H9 (cell line): ENCODE data around the gene CLK3. TPM values are rescaled to one million over a fixed set of nuclear protein-coding genes. Genes with fewer than 3 reads are reported as not detected.

Experiments
- DNase-seq: peaks from one replicate; pipeline ENCODE4 v3.0.0-alpha.2; 2017
- H2AFZ ChIP-seq: one replicate; pipeline ENCODE4 v1.6.1; 2013; ENCODE audit warnings: mild to moderate bottlenecking, low read length, control low read depth, moderate library complexity
- H2AK5ac ChIP-seq: 2 replicates; pipeline ENCODE4 v1.6.1; 2013; ENCODE audit warnings: low read length, control low read depth, mixed read lengths; ENCODE audit not compliant: insufficient read length
- H2BK120ac ChIP-seq: one replicate; pipeline ENCODE4 v1.6.1; 2013; ENCODE audit warnings: low read depth, mild to moderate bottlenecking, low read length, control low read depth, inconsistent platforms; ENCODE audit not compliant: poor library complexity, severe bottlenecking
- H2BK12ac ChIP-seq: 2 replicates; pipeline ENCODE4 v1.6.1; 2013; ENCODE audit warnings: low read length, control low read depth, mixed read lengths, low read depth; ENCODE audit not compliant: insufficient read length
- H2BK15ac ChIP-seq: 2 replicates; pipeline ENCODE4 v1.6.1; 2013; ENCODE audit warnings: low read depth, low read length, control low read depth
- H2BK20ac ChIP-seq: one replicate; pipeline ENCODE4 v1.6.1; 2013; ENCODE audit warnings: low read depth, mild to moderate bottlenecking, low read length, control low read depth, inconsistent platforms; ENCODE audit not compliant: poor library complexity, severe bottlenecking
- H2BK5ac ChIP-seq: 2 replicates; pipeline ENCODE4 v1.6.1; 2013; ENCODE audit warnings: low read length, control low read depth, mixed read lengths; ENCODE audit not compliant: insufficient read length
- H3K14ac ChIP-seq: 2 replicates; pipeline ENCODE4 v1.6.1; 2013; ENCODE audit warnings: low read length, control low read depth; ENCODE audit not compliant: insufficient read depth
- H3K18ac ChIP-seq: 2 replicates; pipeline ENCODE4 v1.6.1; 2013; ENCODE audit warnings: low read depth, mild to moderate bottlenecking, mixed read lengths, low read length, control low read depth; ENCODE audit not compliant: insufficient read length
- H3K23ac ChIP-seq: 2 replicates; pipeline ENCODE4 v1.6.1; 2013; ENCODE audit warnings: low read length, control low read depth, mixed read lengths, low read depth; ENCODE audit not compliant: insufficient read length
- H3K23me2 ChIP-seq: 2 replicates; pipeline ENCODE4 v1.6.1; 2013; ENCODE audit warnings: low read depth, mild to moderate bottlenecking, mixed read lengths, low read length, control low read depth; ENCODE audit not compliant: insufficient read length, poor library complexity, severe bottlenecking
- H3K27ac ChIP-seq: 2 replicates; pipeline ENCODE4 v1.5.1; 2013; ENCODE audit warnings: low read length, control low read depth, mixed read lengths, low read depth; ENCODE audit not compliant: insufficient read length
- H3K27me3 ChIP-seq: 2 replicates; pipeline ENCODE4 v1.6.1; 2013; ENCODE audit warnings: low read length, control low read depth, inconsistent platforms; ENCODE audit not compliant: insufficient read depth
- H3K4ac ChIP-seq: 2 replicates; pipeline ENCODE4 v1.6.1; 2013; ENCODE audit warnings: low read depth, mild to moderate bottlenecking, control low read depth, inconsistent platforms, low read length, moderate library complexity
- H3K4me1 ChIP-seq: 2 replicates; pipeline ENCODE4 v1.6.1; 2013; ENCODE audit warnings: low read length, control low read depth, inconsistent platforms; ENCODE audit not compliant: insufficient read depth
- H3K4me2 ChIP-seq: 2 replicates; pipeline ENCODE4 v1.6.1; 2013; ENCODE audit warnings: low read length, control low read depth, mixed read lengths; ENCODE audit not compliant: insufficient read length, insufficient read depth
- H3K56ac ChIP-seq: 2 replicates; pipeline ENCODE4 v1.6.1; 2013; ENCODE audit warnings: low read depth, mild to moderate bottlenecking, mixed read lengths, low read length, control low read depth; ENCODE audit not compliant: insufficient read length
- H3K79me1 ChIP-seq: 2 replicates; pipeline ENCODE4 v1.6.1; 2013; ENCODE audit warnings: low read depth, mild to moderate bottlenecking, moderate library complexity, low read length, control low read depth, inconsistent platforms; ENCODE audit not compliant: insufficient read depth, poor library complexity, severe bottlenecking
- H3K79me2 ChIP-seq: 2 replicates; pipeline ENCODE4 v1.6.1; 2013; ENCODE audit warnings: low read length, control low read depth, inconsistent platforms; ENCODE audit not compliant: insufficient read depth
- H3K9ac ChIP-seq: 2 replicates; pipeline ENCODE4 v1.6.1; 2013; ENCODE audit warnings: low read length, control low read depth, mixed read lengths; ENCODE audit not compliant: insufficient read length; ENCODE audit errors: extremely low read depth
- H3K9me3 ChIP-seq: one replicate; pipeline ENCODE4 v1.6.1; 2013; ENCODE audit warnings: low read depth, low read length, inconsistent platforms; ENCODE audit not compliant: control insufficient read depth
- H3T11ph ChIP-seq: one replicate; pipeline ENCODE4 v1.6.1; 2013; ENCODE audit warnings: mild to moderate bottlenecking, low read length, control low read depth, inconsistent platforms
- H4K20me1 ChIP-seq: one replicate; pipeline ENCODE4 v1.6.1; 2013; ENCODE audit not compliant: control insufficient read depth, insufficient read length, insufficient read depth
- H4K5ac ChIP-seq: 2 replicates; pipeline ENCODE4 v1.6.1; 2013; ENCODE audit warnings: low read depth, mild to moderate bottlenecking, mixed read lengths, low read length, control low read depth; ENCODE audit not compliant: insufficient read length
- H4K8ac ChIP-seq: replicated peaks from 2 replicates; pipeline ENCODE4 v1.6.1; 2013; ENCODE audit warnings: low read length, control low read depth, mixed read lengths, low read depth; ENCODE audit not compliant: insufficient read length
- H4K91ac ChIP-seq: 2 replicates; pipeline ENCODE4 v1.6.1; 2013; ENCODE audit warnings: low read depth, mild to moderate bottlenecking, moderate library complexity, mixed read lengths, low read length, control low read depth; ENCODE audit not compliant: insufficient read length
- H3K27ac Mint-ChIP-seq, 3 experiments: 2 replicates in 2 of 3; 3 replicates in 1 of 3; pipeline ENCODE4 v1.8.0; 2020 to 2021; ENCODE audit warnings: mixed read lengths in 3 of 3, mild to moderate bottlenecking in 1 of 3, moderate library complexity in 1 of 3
- H3K27me3 Mint-ChIP-seq: 2 replicates; pipeline ENCODE4 v1.8.0; 2021; ENCODE audit warnings: low read depth, mild to moderate bottlenecking, moderate library complexity, mixed read lengths
- H3K36me3 Mint-ChIP-seq, 3 experiments: 2 replicates in 2 of 3; 3 replicates in 1 of 3; pipeline ENCODE4 v1.8.0; 2020 to 2021; ENCODE audit warnings: low read depth in 3 of 3, mixed read lengths in 3 of 3; ENCODE audit not compliant: insufficient read depth in 1 of 3
- H3K4me1 Mint-ChIP-seq, 2 experiments: 2 replicates each; pipeline ENCODE4 v1.8.0; 2020; ENCODE audit warnings: mixed read lengths in 2 of 2
- H3K4me3 Mint-ChIP-seq, 2 experiments: 2 replicates in 1 of 2; 3 replicates in 1 of 2; pipeline ENCODE4 v1.8.0; 2020 to 2021; ENCODE audit warnings: mild to moderate bottlenecking in 2 of 2, mixed read lengths in 2 of 2, moderate library complexity in 1 of 2
- H3K9me3 Mint-ChIP-seq, 2 experiments: 2 replicates in 1 of 2; 3 replicates in 1 of 2; pipeline ENCODE4 v1.8.0; 2020; ENCODE audit warnings: mild to moderate bottlenecking in 2 of 2, mixed read lengths in 2 of 2, moderate library complexity in 1 of 2
- WGBS: extraction: QIAGEN DNeasy Blood & Tissue Kit; methylation state at CpG from one replicate; pipeline ENCODE4 v1.1.7; 2013; ENCODE audit warnings: missing lambda C conversion rate, low lambda C conversion rate, mixed read lengths; ENCODE audit not compliant: insufficient read length; ENCODE audit errors: extremely low coverage; 5-methylcytosine and 5-hydroxymethylcytosine counted together
- total RNA-seq: library from RNA; stranded (reverse); gene quantifications from 2 replicates; pipeline ENCODE4 v1.2.1, GENCODE V29; 2021
- TF ChIP-seq, protein P1 (sequence below): fragments of 200-600 bp; sonication (generic); conservative IDR thresholded peaks from 3 replicates; pipeline ENCODE4 v1.8.0; 2021; ENCODE audit warnings: antibody characterized with exemption, mild to moderate bottlenecking

CLK3 gene
- total RNA-seq, 1 experiment from 2014 or later: 40.8 TPM

DNA sequence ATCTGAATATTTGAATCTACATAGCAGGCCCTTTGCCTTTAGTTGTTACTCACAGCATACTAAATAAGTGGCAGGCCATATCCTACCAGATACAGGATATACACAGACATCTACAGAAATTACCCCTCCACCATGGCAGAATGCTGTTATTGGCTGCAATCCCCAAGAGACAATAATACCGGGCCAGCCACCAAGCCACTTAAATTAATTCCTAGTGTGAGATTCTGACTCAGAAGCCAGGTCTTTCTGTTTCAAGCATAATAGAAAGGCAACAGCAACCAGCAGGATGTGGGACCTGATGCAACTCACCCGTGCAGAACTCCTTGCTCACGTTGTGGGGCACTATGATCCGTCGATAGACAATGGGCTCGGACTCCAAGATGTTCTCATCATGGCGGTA is 39.8 kb downstream of the CLK3 start:
- no peak overlapping the region for H3K4me3 Mint-ChIP-seq
- Histone ChIP-seq H4K5ac (no peak overlapping the region), H3K4me2 (no peak overlapping the region), H2AK5ac (no peak overlapping the region), H4K8ac (no peak overlapping the region), H3K79me2 (no peaks in the 10 kb centered on the region; the same call in 1 of the 2 replicates), H3K18ac (no peak overlapping the region), H2BK20ac (no peak overlapping the region), H3K9ac (no peak overlapping the region), H3K9me3 (no peaks in the 10 kb centered on the region), H2BK15ac (no peak overlapping the region), H3K4ac (no peak overlapping the region), H3K79me1 (no peaks in the 10 kb centered on the region), H3K23me2 (no peaks in the 10 kb centered on the region), H3K27me3 (no peaks in the 10 kb centered on the region; the same call in 1 of the 2 replicates), H3K14ac (no peak overlapping the region), H4K91ac (no peak overlapping the region), H3K4me1 (no peaks in the 10 kb centered on the region), H3K56ac (no peak overlapping the region), H3K27ac (no peak overlapping the region), H2BK12ac (no peak overlapping the region), H2AFZ (no peak overlapping the region), H2BK120ac (no peak overlapping the region), H2BK5ac (no peak overlapping the region), H3K23ac (no peak overlapping the region), H4K20me1 (no peaks in the 10 kb centered on the region), H3T11ph (no peak overlapping the region)
- no CpG with 5 or more reads among the region's 7 CpGs for WGBS
- no peak for DNase-seq
- H3K27me3 Mint-ChIP-seq: no peaks in the 10 kb centered on the region
- no peak overlapping the region for H3K27ac Mint-ChIP-seq
- H3K9me3 Mint-ChIP-seq: no peaks in the 10 kb centered on the region
- TF ChIP-seq, protein P1, sequence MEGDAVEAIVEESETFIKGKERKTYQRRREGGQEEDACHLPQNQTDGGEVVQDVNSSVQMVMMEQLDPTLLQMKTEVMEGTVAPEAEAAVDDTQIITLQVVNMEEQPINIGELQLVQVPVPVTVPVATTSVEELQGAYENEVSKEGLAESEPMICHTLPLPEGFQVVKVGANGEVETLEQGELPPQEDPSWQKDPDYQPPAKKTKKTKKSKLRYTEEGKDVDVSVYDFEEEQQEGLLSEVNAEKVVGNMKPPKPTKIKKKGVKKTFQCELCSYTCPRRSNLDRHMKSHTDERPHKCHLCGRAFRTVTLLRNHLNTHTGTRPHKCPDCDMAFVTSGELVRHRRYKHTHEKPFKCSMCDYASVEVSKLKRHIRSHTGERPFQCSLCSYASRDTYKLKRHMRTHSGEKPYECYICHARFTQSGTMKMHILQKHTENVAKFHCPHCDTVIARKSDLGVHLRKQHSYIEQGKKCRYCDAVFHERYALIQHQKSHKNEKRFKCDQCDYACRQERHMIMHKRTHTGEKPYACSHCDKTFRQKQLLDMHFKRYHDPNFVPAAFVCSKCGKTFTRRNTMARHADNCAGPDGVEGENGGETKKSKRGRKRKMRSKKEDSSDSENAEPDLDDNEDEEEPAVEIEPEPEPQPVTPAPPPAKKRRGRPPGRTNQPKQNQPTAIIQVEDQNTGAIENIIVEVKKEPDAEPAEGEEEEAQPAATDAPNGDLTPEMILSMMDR: no peak
- H3K4me1 Mint-ChIP-seq: no peaks in the 10 kb centered on the region
- peaks cover 6 to 25% (median 17%) of the 10 kb centered on the region in 3 experiments; a peak in 6 of 7 replicates for H3K36me3 Mint-ChIP-seq
